Neural cell (in vitro differentiated cells): ENCODE data around the gene PRODH2.
"Not testable (repeated sequence)": the region's sequence is repeated elsewhere in the genome, so short reads cannot be mapped to it uniquely, and the experiment has no call there.

Experiments
- EP300 ChIP-seq: fragments of 450-650 bp; conservative IDR thresholded peaks from 2 replicates; pipeline ENCODE4 v1.6.1; 2014; ENCODE audit warnings: antibody characterized with exemption, mild to moderate bottlenecking, moderate library complexity; ENCODE audit not compliant: poor library complexity, severe bottlenecking
- EZH2 ChIP-seq: fragments of 200-600, 300-800 bp; shearing (Covaris generic), sonication (generic); IDR thresholded peaks from 2 replicates; pipeline ENCODE4 v1.6.1; 2014; ENCODE audit warnings: antibody characterized with exemption, low read length, borderline replicate concordance, mild to moderate bottlenecking; ENCODE audit not compliant: insufficient read depth, poor library complexity, severe bottlenecking
- POLR2AphosphoS5 ChIP-seq: IDR thresholded peaks from 2 replicates; pipeline ENCODE4 v1.6.1; 2012
- RAD21 ChIP-seq: fragments of 450-650 bp; conservative IDR thresholded peaks from 2 replicates; pipeline ENCODE4 v1.6.1; 2014; ENCODE audit warnings: antibody characterized with exemption, mild to moderate bottlenecking, moderate library complexity
- TF ChIP-seq, protein P1 (sequence below): IDR thresholded peaks from 2 replicates; pipeline ENCODE4 v1.6.1; 2012; ENCODE audit warnings: borderline replicate concordance
- TF ChIP-seq, protein P2 (sequence below): fragments of 450-650 bp; IDR thresholded peaks from 2 replicates; pipeline ENCODE4 v1.5.1; 2014; ENCODE audit warnings: antibody characterized with exemption, mild to moderate bottlenecking, moderate library complexity; ENCODE audit not compliant: poor library complexity, severe bottlenecking

GRCh38 chr19:35836096-35836495 lies 23.5 kb upstream of the PRODH2 start:
- TF ChIP-seq, protein P1, sequence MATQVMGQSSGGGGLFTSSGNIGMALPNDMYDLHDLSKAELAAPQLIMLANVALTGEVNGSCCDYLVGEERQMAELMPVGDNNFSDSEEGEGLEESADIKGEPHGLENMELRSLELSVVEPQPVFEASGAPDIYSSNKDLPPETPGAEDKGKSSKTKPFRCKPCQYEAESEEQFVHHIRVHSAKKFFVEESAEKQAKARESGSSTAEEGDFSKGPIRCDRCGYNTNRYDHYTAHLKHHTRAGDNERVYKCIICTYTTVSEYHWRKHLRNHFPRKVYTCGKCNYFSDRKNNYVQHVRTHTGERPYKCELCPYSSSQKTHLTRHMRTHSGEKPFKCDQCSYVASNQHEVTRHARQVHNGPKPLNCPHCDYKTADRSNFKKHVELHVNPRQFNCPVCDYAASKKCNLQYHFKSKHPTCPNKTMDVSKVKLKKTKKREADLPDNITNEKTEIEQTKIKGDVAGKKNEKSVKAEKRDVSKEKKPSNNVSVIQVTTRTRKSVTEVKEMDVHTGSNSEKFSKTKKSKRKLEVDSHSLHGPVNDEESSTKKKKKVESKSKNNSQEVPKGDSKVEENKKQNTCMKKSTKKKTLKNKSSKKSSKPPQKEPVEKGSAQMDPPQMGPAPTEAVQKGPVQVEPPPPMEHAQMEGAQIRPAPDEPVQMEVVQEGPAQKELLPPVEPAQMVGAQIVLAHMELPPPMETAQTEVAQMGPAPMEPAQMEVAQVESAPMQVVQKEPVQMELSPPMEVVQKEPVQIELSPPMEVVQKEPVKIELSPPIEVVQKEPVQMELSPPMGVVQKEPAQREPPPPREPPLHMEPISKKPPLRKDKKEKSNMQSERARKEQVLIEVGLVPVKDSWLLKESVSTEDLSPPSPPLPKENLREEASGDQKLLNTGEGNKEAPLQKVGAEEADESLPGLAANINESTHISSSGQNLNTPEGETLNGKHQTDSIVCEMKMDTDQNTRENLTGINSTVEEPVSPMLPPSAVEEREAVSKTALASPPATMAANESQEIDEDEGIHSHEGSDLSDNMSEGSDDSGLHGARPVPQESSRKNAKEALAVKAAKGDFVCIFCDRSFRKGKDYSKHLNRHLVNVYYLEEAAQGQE = not testable (repeated sequence)
- not testable (repeated sequence) for TF ChIP-seq EZH2, EP300, POLR2AphosphoS5, RAD21
- TF ChIP-seq, protein P2, sequence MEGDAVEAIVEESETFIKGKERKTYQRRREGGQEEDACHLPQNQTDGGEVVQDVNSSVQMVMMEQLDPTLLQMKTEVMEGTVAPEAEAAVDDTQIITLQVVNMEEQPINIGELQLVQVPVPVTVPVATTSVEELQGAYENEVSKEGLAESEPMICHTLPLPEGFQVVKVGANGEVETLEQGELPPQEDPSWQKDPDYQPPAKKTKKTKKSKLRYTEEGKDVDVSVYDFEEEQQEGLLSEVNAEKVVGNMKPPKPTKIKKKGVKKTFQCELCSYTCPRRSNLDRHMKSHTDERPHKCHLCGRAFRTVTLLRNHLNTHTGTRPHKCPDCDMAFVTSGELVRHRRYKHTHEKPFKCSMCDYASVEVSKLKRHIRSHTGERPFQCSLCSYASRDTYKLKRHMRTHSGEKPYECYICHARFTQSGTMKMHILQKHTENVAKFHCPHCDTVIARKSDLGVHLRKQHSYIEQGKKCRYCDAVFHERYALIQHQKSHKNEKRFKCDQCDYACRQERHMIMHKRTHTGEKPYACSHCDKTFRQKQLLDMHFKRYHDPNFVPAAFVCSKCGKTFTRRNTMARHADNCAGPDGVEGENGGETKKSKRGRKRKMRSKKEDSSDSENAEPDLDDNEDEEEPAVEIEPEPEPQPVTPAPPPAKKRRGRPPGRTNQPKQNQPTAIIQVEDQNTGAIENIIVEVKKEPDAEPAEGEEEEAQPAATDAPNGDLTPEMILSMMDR = not testable (repeated sequence)
